GM13977 (cell line): ENCODE results near the gene GTF2E1.
A peak's percentile ranks its signal among the peaks of the same experiment; 100 is the strongest.

Source experiments
- DNase-seq: peaks from one replicate; pipeline ENCODE4 v3.0.0; 2012; ENCODE audit warnings: low spot score
- CTCF ChIP-seq: IDR thresholded peaks from 2 replicates; pipeline ENCODE4 v1.5.1; 2012; ENCODE audit warnings: mild to moderate bottlenecking, control low read depth; ENCODE audit not compliant: insufficient read depth; ENCODE audit errors: extremely low read depth, missing control alignments
- in situ Hi-C: fragments of 300-500 bp; cut with MboI; formaldehyde crosslinking; loops from one replicate; pipeline ENCODE4 v1.12.0; 2022; ENCODE audit warnings: low sequenced_read_pairs, low pct_unique_long_range_greater_than_20kb, mixed read lengths, inconsistent platforms; ENCODE audit not compliant: unreplicated experiment

Gene GTF2E1

GRCh38 chr3:120793601-120794000 is 51.1 kb downstream of the GTF2E1 start:
- in situ Hi-C loops: loop anchor here (10.0 to 25.0 kb wide), 2 partner anchors 229 to 531 kb away; no protein-coding TSS in a partner anchor
- TF ChIP-seq CTCF: no peak
- no peak for DNase-seq

DNA sequence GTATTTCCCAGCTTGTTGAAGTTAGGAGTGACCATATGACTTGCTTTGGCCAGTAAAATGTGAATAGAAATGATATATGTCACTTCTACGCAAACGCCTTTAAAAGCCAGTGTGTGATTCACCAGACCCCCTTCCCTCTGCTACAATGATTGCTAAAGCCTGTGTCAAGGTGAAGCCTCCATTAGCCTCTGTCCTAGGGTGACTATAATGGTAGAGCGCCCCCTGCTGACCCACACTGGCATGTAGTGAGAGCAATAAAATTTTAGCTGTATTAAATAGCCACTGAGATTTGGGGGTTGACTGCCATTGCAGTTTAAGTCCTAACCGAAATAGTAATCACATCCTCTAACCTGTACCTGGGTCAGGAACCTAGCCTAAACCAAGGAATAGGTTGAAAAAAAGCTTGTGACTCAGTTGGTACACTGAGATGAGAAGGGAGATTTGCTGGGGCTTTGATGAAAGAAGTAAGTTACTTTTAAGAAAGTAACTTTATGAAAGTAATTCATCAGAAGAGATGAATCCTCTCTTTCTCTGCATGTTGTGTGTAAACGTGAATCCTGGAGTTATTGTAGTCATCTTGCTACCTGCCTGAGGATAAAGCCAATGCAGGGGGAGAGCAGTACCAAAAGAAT is 52.6 kb downstream of the GTF2E1 start:
- TF ChIP-seq CTCF: peak; percentile 86
- in situ Hi-C loops: loop anchor here (10.0 to 25.0 kb wide), 2 partner anchors 230 to 533 kb away; no protein-coding TSS in a partner anchor
- peak; percentile 31 for DNase-seq

- no peak for DNase-seq
- no peak for TF ChIP-seq CTCF
- in situ Hi-C loops: loop anchor here (10.0 to 25.0 kb wide), 2 partner anchors 231 to 534 kb away; no protein-coding TSS in a partner anchor
Measured at GRCh38 chr3:120795959-120796358, 53.4 kb downstream of the GTF2E1 start.

DNA sequence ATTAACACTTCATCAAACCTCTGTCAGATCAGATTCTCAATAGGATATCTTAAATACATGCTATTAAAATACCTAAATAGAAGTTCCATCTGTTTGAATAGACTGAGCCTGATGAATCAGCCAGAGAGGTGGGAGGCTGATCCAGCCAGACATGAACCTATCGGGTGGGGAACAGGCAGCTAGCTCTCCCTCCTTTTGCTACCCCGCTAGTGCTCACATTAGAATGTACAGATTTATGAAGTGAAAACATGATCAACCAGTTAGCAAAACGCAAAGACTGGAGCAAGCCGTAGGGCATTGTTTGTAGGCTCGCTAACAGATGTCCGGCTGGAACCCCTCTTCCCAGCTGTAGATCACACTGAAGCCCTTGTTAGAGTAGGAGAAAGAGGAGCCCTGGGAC is 54.4 kb downstream of the GTF2E1 start:
- DNase-seq: no peak
- in situ Hi-C loops: loop anchor here (10.0 to 25.0 kb wide), 2 partner anchors 232 to 535 kb away; no protein-coding TSS in a partner anchor
- no peak for TF ChIP-seq CTCF

DNA sequence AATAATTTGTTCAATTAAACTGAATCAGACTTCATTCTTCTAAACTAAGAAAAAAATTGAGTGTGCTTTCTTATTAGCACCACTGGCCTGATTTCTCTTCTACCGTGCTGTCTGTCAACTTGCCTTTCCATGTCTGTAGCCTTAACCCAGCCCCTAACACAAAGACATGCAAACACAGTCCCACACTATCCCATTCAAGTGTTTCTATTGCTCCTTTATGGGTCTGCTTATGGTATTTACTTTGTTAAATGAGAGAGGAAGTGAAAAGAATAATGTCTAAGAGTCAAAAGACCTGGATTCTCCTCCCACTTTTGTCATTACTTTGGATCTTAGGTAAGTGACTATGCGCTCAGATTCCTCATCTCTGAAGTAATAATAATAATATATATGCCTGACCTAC is 55.3 kb downstream of the GTF2E1 start:
- no peak for TF ChIP-seq CTCF
- in situ Hi-C loops: loop anchor here (10.0 to 25.0 kb wide), 2 partner anchors 233 to 536 kb away; no protein-coding TSS in a partner anchor
- no peak for DNase-seq

- in situ Hi-C loops: loop anchor here (10.0 to 25.0 kb wide), 2 partner anchors 234 to 536 kb away; no protein-coding TSS in a partner anchor
- no peak for DNase-seq
- no peak for TF ChIP-seq CTCF
Measured at GRCh38 chr3:120798346-120798745, 55.8 kb downstream of the GTF2E1 start.
